HG03280 (cell line): ENCODE results near the gene TRABD.

Experiments used
- ATAC-seq: cut with Tn5 transposase; IDR thresholded peaks from one replicate; pipeline ENCODE4 v1.9.1; 2021; ENCODE audit warnings: mild to moderate bottlenecking, moderate library complexity; ENCODE audit not compliant: unreplicated experiment

TRABD gene

DNA sequence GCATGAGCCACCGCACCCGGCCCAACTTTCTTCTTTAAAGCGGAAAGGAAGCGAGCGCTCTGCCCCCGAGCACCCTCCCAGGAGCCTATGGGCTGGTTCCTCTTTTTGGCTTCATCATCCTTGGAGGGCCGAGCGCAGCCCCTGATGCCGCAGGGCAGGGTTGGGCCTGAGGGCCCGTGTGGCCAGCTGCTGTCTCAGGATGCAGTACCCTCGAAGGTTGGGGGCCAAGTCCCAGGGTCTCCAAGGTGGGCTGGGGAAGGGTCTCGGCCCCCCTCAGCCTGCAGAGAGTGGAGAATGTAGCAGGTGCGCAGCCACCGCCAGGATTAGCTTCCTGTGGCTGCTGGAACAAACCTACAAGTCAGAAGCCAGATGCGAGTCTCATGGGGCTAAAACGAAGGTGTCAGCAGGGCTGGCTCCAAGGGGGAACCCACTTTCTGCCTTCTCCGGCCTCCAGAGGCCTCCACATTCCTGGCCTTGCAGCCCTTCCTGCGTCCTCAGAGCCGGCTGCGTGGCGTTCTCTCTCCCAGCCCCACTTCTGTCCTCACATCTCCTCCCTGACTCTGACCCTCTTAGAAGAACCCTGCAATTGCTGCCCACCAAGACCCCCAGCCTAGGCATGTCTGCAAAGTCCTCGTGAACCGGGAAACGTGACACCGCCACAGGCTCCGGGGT is 12.3 kb upstream of the TRABD start:
- ATAC-seq: no peak

- ATAC-seq: no peak
These were observed 11.7 kb upstream of the TRABD start for GRCh38 chr22:50173983-50174355.

DNA sequence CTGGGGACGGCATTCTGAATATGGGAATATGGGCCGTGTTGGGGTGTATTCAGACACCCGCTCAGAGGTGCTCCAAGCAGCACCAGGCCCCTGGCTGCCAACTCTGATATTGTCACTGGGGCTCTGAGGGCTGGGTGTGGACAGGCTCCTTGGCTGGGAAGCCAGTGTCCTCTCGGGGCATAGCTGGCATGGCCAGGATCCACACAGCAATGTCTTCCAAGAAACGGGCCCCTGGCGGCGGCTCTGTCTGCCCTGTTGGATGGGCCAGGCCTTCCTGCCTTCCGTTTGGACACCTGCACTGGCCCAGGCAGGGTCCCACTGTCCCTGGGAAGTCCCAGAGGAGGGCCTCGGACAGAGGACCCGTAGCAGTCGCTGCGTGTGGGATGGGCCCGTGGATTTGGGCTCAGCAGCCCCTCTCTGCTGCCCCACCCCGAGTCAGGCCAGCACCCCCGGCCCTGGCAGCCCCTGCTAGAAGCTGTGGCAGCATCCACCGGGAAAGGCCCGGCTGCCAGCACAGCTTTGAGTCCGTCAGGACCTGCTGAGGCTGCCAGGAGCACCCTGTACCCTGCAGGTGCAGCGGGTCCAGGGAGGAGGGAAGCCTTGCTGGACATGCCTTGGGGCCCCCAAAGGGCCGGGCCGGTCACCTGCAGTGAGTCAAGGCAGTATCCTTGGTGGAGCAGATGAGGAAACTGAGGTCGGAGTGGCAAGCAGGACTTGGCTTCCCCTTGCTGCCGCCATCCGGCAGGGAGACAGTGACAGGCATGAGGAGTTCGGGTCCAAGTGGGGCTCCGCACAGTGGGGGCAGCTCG is 11.1 kb upstream of the TRABD start:
- ATAC-seq: no peak

GRCh38 chr22:50175191-50175461 is 10.6 kb upstream of the TRABD start:
- ATAC-seq: no peak

GRCh38 chr22:50175921-50176849 is 9.5 kb upstream of the TRABD start:
- no peak for ATAC-seq

DNA sequence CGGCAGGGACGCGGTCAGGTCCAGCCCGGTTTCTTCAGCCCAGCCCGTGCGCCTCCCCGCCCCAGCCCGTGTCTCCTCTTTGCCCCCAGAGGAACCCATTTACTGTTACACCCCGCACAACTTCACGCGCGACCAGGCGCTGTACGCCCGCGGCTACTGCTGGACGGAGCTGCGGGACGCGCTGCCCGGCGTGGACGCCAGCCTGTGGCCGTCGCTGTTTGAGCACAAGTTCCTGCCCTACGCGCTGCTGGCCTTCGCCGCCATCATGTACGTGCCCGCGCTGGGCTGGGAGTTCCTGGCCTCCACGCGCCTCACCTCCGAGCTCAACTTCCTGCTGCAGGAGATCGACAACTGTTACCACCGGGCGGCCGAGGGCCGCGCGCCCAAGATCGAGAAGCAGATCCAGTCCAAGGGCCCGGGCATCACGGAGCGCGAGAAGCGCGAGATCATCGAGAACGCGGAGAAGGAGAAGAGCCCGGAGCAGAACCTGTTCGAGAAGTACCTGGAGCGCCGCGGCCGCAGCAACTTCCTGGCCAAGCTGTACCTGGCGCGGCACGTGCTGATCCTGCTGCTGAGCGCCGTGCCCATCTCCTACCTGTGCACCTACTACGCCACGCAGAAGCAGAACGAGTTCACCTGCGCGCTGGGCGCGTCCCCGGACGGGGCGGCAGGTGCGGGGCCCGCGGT is 8.7 kb upstream of the TRABD start:
- ATAC-seq: no peak

GRCh38 chr22:50177537-50178470 is 7.9 kb upstream of the TRABD start:
- no peak for ATAC-seq

DNA sequence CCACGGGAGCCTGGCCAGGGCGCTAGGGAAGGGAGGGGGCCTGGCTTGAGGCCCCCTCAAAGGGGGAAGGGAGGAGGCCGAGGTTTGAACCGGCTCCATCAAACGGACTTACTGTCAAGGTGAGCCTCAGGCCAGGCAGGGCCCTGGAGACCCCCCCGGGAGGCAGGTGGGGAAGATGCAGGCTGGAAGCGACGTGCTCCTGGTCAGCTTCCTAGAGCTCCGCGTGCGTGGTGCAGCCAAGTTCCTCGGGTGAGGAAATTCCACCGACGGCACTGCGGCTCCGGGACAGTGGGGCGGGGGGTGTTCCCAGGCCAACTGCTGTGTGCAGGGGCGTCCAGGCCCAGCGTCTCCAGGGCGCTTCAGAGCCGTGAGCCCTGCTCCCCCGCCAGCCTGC is 7.2 kb upstream of the TRABD start:
- no peak for ATAC-seq

DNA sequence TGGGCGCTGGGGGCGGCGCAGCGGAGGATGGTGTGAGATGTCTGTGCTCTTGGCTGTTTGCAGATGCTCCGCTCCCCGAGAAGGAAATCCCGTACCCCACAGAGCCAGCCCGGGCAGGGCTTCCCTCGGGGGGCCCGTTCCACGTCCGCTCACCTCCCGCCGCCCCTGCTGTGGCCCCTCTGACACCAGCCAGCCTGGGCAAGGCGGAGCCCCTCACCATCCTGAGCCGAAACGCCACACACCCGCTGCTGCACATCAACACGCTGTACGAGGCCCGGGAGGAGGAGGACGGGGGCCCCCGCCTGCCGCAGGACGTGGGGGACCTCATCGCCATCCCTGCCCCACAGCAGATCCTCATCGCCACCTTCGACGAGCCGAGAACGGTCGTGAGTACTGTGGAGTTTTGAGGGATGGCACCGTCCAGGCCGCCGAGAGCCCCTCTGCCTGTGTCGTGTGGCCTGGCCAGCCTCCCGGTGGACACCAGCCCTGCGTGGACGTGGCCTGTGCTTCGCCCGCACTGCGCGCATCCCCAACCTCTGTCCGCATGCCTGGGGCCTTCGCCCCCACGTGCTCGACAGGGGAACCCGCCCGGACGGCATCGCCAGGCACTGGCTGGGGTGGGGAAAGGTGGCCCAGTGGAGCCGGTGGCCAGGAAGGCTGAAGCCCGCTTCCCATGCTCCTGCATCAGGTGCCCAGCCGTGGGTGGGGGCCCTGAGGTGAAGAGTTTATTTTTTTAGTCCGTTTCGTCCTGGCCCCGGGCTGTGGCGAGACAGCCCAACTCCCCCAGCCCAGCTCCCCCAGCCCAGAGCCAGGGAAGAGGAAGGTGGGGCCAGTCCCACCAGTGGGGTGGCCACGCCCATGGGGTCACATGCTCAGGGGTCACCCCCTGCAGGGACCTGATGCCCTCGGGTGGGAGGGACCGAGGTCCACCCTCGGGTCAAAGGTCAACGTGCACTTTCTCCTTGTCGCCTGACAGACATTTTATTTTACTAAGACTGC is 6.5 kb upstream of the TRABD start:
- ATAC-seq: no peak

- no peak for ATAC-seq
These were observed 5.6 kb upstream of the TRABD start for GRCh38 chr22:50179937-50180726.

DNA sequence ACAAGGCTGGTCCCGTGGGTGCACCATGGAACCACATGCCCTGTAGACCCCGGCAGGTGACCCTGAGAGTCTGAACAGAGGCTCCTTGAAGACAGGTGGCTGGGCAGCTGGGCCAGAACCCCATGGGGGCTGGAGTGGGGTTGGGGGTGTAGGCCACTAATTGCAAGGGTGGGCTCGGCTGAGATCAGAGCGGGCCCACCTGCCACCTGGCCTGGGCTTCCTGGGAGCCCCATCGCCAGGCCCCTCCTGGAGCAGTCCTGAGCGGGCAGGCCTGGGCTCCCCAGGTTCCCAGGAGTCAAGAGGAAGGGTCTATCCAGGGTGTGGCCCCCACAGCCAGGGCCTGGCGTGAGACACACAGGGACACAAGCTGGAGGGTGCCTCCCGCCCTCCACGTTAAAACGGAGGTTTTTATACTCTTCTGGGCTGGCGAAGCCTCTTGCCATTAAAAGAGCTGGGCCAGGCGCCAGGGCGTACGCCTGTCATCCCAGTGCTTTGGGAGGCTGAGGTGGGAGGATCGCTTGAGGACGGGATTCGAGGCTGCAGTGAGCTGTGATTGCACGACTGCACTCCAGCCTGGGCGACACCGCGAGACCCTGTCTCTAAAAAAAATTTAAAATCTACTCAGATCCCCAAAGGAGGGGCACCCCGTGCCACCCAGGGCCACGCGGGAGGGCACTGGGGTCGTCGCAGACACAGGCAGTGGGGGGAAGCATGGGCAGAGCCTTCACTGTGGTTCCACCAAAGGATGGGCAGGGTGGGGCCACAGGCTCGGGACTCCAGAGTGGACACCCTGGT is 4.8 kb upstream of the TRABD start:
- no peak for ATAC-seq

- no peak for ATAC-seq
These were observed 3.3 kb upstream of the TRABD start for GRCh38 chr22:50182176-50183081.

- ATAC-seq: no peak
These were observed 2.4 kb upstream of the TRABD start for GRCh38 chr22:50183141-50183971.

DNA sequence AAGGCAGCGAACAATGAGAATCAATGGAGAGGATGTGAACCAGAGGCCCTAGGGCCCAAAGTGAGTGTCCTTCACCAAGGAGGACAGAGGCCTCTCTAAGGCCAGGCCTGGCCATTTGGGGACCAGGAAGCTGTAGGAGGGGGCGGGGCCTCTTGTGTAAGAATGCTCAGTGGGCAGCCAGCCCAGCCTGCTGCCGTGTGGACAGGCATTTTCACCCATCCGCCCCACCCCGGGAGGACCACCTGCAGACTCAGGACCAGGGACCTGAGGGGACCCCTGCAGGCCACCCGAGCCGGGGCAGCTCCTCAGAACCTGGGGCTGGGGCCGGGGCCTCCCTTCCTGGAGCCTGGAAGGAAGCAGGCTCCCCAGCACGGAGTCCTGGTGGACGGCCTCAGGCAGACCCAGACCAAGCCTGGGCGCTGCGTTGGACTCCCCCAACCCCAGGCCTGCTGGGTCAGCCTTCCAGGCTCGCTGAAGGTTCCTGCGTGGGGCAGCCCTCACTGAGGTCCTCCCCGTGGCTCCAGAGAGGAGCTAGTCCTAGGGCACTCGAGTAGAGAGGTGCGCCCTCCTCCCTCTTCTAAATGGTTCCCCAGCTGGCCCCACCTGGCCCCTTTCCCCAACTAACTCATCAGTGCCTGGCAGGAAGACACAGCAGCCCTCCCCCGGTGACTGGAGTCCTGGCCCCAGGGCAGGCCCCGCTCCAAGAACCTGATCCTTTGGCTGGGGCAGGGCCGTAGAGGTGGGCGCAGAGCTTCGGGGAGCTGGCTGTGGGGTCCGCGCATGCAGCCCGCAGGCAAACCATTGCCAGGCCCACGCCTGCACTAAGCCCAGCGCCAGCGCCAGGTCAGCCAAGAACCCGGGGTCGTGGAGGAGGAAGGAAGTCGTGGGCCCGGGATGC is 1.5 kb upstream of the TRABD start:
- no peak for ATAC-seq
